ENCODE measurements around the gene CCR7.
"Not testable (repeated sequence)": the region's sequence is repeated elsewhere in the genome, so short reads cannot be mapped to it uniquely, and the experiment has no call there.

CCR7 gene

GRCh38 chr17:40548491-40548981 lies 16.7 kb downstream of the CCR7 start:
- Histone ChIP-seq H3K27me3 (replicated peaks; ENCODE audit: insufficient read depth, low read length) (no peaks in the 10 kb centered on the region), H2AFZ (ENCODE audit: low read length) (no peak overlapping the region), H3K79me2 (ENCODE audit: low read length) (no peaks in the 10 kb centered on the region), H4K20me1 (ENCODE audit: insufficient read depth, low read length) (no peaks in the 10 kb centered on the region), H3K27ac (ENCODE audit: low read length) (no peak overlapping the region), H3K4me3 (ENCODE audit: low read length) (no peak overlapping the region), H3K9ac (ENCODE audit: low read length) (no peak overlapping the region), H3F3A (ENCODE audit: insufficient read depth, low read length) (no peaks in the 10 kb centered on the region), H3K4me1 (ENCODE audit: low read length) (no peaks in the 10 kb centered on the region), H3K9me3 (replicated peaks; ENCODE audit: insufficient read depth, low read length) (no peaks in the 10 kb centered on the region), H3K9me2 (replicated peaks; ENCODE audit: insufficient read depth, low read length) (no peaks in the 10 kb centered on the region), H3K36me3 (replicated peaks; ENCODE audit: insufficient read depth, low read length) (no peaks in the 10 kb centered on the region), H3K4me2 (ENCODE audit: low read depth, low read length) (no peak overlapping the region)
- DNase-seq: no peak
- TF ChIP-seq EZH2 (optimal IDR thresholded peaks at IDR 0.05; ENCODE audit: low read depth, low read length): no peak
- TF ChIP-seq EZH2phosphoT487 (IDR thresholded peaks at IDR 0.05; ENCODE audit: low read length): no peak
- no peak for TF ChIP-seq CTCF (IDR thresholded peaks at IDR 0.05; ENCODE audit: low read length)

GRCh38 chr17:40547785-40548478 lies 17.3 kb downstream of the CCR7 start:
- Histone ChIP-seq H3K9me3 (replicated peaks; ENCODE audit: insufficient read depth, low read length) (no peaks in the 10 kb centered on the region), H4K20me1 (ENCODE audit: insufficient read depth, low read length) (no peaks in the 10 kb centered on the region), H3K27me3 (replicated peaks; ENCODE audit: insufficient read depth, low read length) (no peaks in the 10 kb centered on the region), H3K4me2 (ENCODE audit: low read depth, low read length) (no peak overlapping the region), H2AFZ (ENCODE audit: low read length) (no peak overlapping the region), H3K4me3 (ENCODE audit: low read length) (no peak overlapping the region), H3K27ac (ENCODE audit: low read length) (no peak overlapping the region), H3K79me2 (ENCODE audit: low read length) (no peaks in the 10 kb centered on the region), H3K9me2 (replicated peaks; ENCODE audit: insufficient read depth, low read length) (no peaks in the 10 kb centered on the region), H3K9ac (ENCODE audit: low read length) (no peak overlapping the region), H3K4me1 (ENCODE audit: low read length) (no peaks in the 10 kb centered on the region), H3F3A (ENCODE audit: insufficient read depth, low read length) (no peaks in the 10 kb centered on the region), H3K36me3 (replicated peaks; ENCODE audit: insufficient read depth, low read length) (no peaks in the 10 kb centered on the region)
- no peak for TF ChIP-seq EZH2phosphoT487 (IDR thresholded peaks at IDR 0.05; ENCODE audit: low read length)
- no peak for TF ChIP-seq CTCF (IDR thresholded peaks at IDR 0.05; ENCODE audit: low read length)
- no peak for TF ChIP-seq EZH2 (optimal IDR thresholded peaks at IDR 0.05; ENCODE audit: low read depth, low read length)
- DNase-seq: no peak

- no peaks in the 10 kb centered on the region for H4K20me1 ChIP-seq (ENCODE audit: insufficient read depth, low read length)
- H3K4me3 ChIP-seq (ENCODE audit: low read length): no peak overlapping the region
- H3K4me2 ChIP-seq (ENCODE audit: low read depth, low read length): no peak overlapping the region
- H3K27ac ChIP-seq (ENCODE audit: low read length): no peak overlapping the region
- H3K9me2 ChIP-seq (replicated peaks; ENCODE audit: insufficient read depth, low read length): no peaks in the 10 kb centered on the region
- no peaks in the 10 kb centered on the region for H3K9me3 ChIP-seq (replicated peaks; ENCODE audit: insufficient read depth, low read length)
- no peaks in the 10 kb centered on the region for H3K27me3 ChIP-seq (replicated peaks; ENCODE audit: insufficient read depth, low read length)
- H3K9ac ChIP-seq (ENCODE audit: low read length): no peak overlapping the region
- no peaks in the 10 kb centered on the region for H3K36me3 ChIP-seq (replicated peaks; ENCODE audit: insufficient read depth, low read length)
- DNase-seq: no peak
- H3F3A ChIP-seq (ENCODE audit: insufficient read depth, low read length): no peaks in the 10 kb centered on the region
- no peak overlapping the region for H2AFZ ChIP-seq (ENCODE audit: low read length)
- no peaks in the 10 kb centered on the region for H3K79me2 ChIP-seq (ENCODE audit: low read length)
- H3K4me1 ChIP-seq (ENCODE audit: low read length): no peaks in the 10 kb centered on the region
- no peak for TF ChIP-seq CTCF (IDR thresholded peaks at IDR 0.05; ENCODE audit: low read length)
- no peak for TF ChIP-seq EZH2 (optimal IDR thresholded peaks at IDR 0.05; ENCODE audit: low read depth, low read length)
- TF ChIP-seq EZH2phosphoT487 (IDR thresholded peaks at IDR 0.05; ENCODE audit: low read length): no peak
Observed at GRCh38 chr17:40547079-40547784, 18.0 kb downstream of the CCR7 start.

GRCh38 chr17:40546497-40546896 lies 18.8 kb downstream of the CCR7 start:
- not testable (repeated sequence) for H3K9me3 ChIP-seq (replicated peaks; ENCODE audit: insufficient read depth, low read length); H3K27ac ChIP-seq (ENCODE audit: low read length); H2AFZ ChIP-seq (ENCODE audit: low read length); H3K9me2 ChIP-seq (replicated peaks; ENCODE audit: insufficient read depth, low read length); H3K36me3 ChIP-seq (replicated peaks; ENCODE audit: insufficient read depth, low read length); H3K4me3 ChIP-seq (ENCODE audit: low read length); H3K4me2 ChIP-seq (ENCODE audit: low read depth, low read length); DNase-seq; H3F3A ChIP-seq (ENCODE audit: insufficient read depth, low read length); H3K9ac ChIP-seq (ENCODE audit: low read length); H3K79me2 ChIP-seq (ENCODE audit: low read length); H4K20me1 ChIP-seq (ENCODE audit: insufficient read depth, low read length); H3K27me3 ChIP-seq (replicated peaks; ENCODE audit: insufficient read depth, low read length); H3K4me1 ChIP-seq (ENCODE audit: low read length)
